Endothelial cell (in vitro differentiated cells): ENCODE measurements around the gene MAP6. TPM values are rescaled to one million over a fixed set of nuclear protein-coding genes. Genes with fewer than 3 reads are reported as not detected.

Experiments used
- DNase-seq: peaks from one replicate; pipeline ENCODE4 v3.0.0; 2021; ENCODE audit warnings: low spot score
- H3K27ac Mint-ChIP-seq: one replicate; pipeline ENCODE4 v1.8.0; 2021; ENCODE audit warnings: mixed read lengths, inconsistent platforms; ENCODE audit not compliant: unreplicated experiment
- H3K27me3 Mint-ChIP-seq: one replicate; pipeline ENCODE4 v1.8.0; 2021; ENCODE audit warnings: mild to moderate bottlenecking, moderate library complexity, mixed read lengths, inconsistent platforms; ENCODE audit not compliant: unreplicated experiment
- H3K36me3 Mint-ChIP-seq: one replicate; pipeline ENCODE4 v1.8.0; 2021; ENCODE audit warnings: mild to moderate bottlenecking, low read depth, mixed read lengths, inconsistent platforms; ENCODE audit not compliant: unreplicated experiment
- H3K4me1 Mint-ChIP-seq: one replicate; pipeline ENCODE4 v1.8.0; 2021; ENCODE audit warnings: mild to moderate bottlenecking, mixed read lengths, inconsistent platforms; ENCODE audit not compliant: unreplicated experiment
- H3K4me3 Mint-ChIP-seq: one replicate; pipeline ENCODE4 v1.8.0; 2021; ENCODE audit warnings: mild to moderate bottlenecking, mixed read lengths, inconsistent platforms; ENCODE audit not compliant: unreplicated experiment
- H3K9me3 Mint-ChIP-seq: one replicate; pipeline ENCODE4 v1.8.0; 2021; ENCODE audit warnings: mixed read lengths, inconsistent platforms; ENCODE audit not compliant: unreplicated experiment
- total RNA-seq: library from RNA; stranded (reverse); fragmentation: NEBNext Ultra II Directional; extraction: Animal tissue kit (Norgen Biotek cat#: 25700); gene quantifications from one replicate; pipeline ENCODE4 v1.2.1, GENCODE V29; 2021; ENCODE audit not compliant: unreplicated experiment
- TF ChIP-seq, protein P1 (sequence below): fragments of 200-600 bp; sonication (generic); IDR thresholded peaks from one replicate; pipeline ENCODE4 v1.5.0; 2021; ENCODE audit warnings: antibody characterized with exemption; ENCODE audit not compliant: unreplicated experiment

MAP6 gene
- total RNA-seq, 1 donor from 2014 or later: 0.26 TPM

DNA sequence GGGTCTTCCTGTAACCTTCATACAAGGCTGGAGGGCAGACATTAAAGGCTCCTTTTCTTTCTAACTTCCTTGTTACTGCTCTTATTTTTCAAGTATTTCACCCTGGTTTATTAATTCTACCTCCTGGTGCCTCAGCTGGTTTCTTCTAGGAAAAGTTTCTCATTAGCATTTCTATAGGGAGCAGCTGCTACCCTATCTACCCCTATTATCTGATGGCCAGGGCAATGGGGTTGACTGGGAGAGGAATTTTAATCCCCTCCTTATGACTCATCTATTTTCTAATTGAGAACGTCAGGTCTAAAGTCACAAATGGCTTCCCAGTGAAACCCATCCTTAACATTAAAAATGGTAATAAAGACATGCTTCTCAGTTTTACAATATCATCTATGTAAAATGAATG, 5.0 kb downstream of the MAP6 start:
- no peak for DNase-seq
- no peaks in the 10 kb centered on the region for H3K9me3 Mint-ChIP-seq
- H3K4me3 Mint-ChIP-seq: no peak overlapping the region
- no peak overlapping the region for H3K27ac Mint-ChIP-seq
- peaks cover 11% of the 10 kb centered on the region for H3K4me1 Mint-ChIP-seq
- peaks cover 17% of the 10 kb centered on the region for H3K27me3 Mint-ChIP-seq
- TF ChIP-seq, protein P1, sequence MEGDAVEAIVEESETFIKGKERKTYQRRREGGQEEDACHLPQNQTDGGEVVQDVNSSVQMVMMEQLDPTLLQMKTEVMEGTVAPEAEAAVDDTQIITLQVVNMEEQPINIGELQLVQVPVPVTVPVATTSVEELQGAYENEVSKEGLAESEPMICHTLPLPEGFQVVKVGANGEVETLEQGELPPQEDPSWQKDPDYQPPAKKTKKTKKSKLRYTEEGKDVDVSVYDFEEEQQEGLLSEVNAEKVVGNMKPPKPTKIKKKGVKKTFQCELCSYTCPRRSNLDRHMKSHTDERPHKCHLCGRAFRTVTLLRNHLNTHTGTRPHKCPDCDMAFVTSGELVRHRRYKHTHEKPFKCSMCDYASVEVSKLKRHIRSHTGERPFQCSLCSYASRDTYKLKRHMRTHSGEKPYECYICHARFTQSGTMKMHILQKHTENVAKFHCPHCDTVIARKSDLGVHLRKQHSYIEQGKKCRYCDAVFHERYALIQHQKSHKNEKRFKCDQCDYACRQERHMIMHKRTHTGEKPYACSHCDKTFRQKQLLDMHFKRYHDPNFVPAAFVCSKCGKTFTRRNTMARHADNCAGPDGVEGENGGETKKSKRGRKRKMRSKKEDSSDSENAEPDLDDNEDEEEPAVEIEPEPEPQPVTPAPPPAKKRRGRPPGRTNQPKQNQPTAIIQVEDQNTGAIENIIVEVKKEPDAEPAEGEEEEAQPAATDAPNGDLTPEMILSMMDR: no peak
- H3K36me3 Mint-ChIP-seq: peaks cover 5% of the 10 kb centered on the region

GRCh38 chr11:75659836-75660235, 9.0 kb downstream of the MAP6 start:
- H3K27ac Mint-ChIP-seq: no peak overlapping the region
- no peak for DNase-seq
- H3K36me3 Mint-ChIP-seq: no peaks in the 10 kb centered on the region
- H3K4me1 Mint-ChIP-seq: no peaks in the 10 kb centered on the region
- H3K27me3 Mint-ChIP-seq: peaks cover 5% of the 10 kb centered on the region
- TF ChIP-seq, protein P1: no peak
- H3K9me3 Mint-ChIP-seq: no peaks in the 10 kb centered on the region
- H3K4me3 Mint-ChIP-seq: no peak overlapping the region

- Mint-ChIP-seq H3K36me3 (no peaks in the 10 kb centered on the region), H3K9me3 (no peaks in the 10 kb centered on the region), H3K27ac (no peak overlapping the region), H3K4me1 (no peaks in the 10 kb centered on the region), H3K27me3 (peaks cover 2% of the 10 kb centered on the region), H3K4me3 (no peak overlapping the region)
- TF ChIP-seq, protein P1: no peak
- DNase-seq: no peak
Observed at GRCh38 chr11:75656044-75656727, 12.7 kb downstream of the MAP6 start.

DNA sequence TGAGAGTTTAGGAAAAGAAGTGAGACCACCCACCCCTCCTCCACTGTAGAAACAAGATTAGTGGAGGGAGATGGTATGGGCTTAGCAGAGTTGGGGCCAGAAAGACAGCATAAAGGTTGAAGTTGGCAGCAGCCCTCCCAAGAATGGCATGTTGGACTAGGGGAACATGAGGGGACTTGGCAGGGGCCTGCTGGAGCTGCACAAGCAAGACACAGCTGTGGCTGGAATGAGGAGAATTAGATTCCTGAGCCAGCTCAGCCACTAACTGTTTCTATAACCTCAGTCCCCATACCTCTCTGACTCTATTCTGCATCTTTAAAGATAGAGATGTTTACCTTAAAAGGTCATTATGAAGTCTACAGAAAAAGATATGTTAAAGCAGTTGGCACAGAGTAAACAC, 13.2 kb downstream of the MAP6 start:
- no peak for DNase-seq

DNA sequence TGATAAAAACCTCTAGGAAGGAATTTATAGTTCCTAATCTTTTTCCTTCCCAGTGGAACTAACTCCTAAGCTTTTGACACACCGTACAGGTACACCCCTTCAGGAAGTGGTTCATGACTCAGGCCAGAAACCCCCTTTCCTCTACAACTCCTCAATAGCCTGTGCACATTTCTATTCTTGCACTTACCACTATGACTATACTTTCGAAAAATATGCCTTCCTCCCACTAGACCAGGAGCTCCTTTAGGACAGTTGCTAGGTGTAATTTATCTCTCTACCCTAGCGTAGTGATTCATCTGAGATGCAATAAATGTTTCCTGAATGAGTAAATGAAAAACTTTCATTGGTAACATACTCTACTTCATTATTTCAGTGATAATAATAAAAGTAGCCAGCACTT, 14.5 kb downstream of the MAP6 start:
- Mint-ChIP-seq H3K9me3 (no peaks in the 10 kb centered on the region), H3K27me3 (no peaks in the 10 kb centered on the region)

More for the DNA sequence above, 13.2 kb downstream of the MAP6 start:
- Mint-ChIP-seq H3K27ac (no peak overlapping the region), H3K36me3 (no peaks in the 10 kb centered on the region), H3K9me3 (no peaks in the 10 kb centered on the region), H3K27me3 (peaks cover 2% of the 10 kb centered on the region), H3K4me3 (no peak overlapping the region), H3K4me1 (no peaks in the 10 kb centered on the region)
- TF ChIP-seq, protein P1: no peak

More for the DNA sequence above, 14.5 kb downstream of the MAP6 start:
- H3K4me1 Mint-ChIP-seq: no peaks in the 10 kb centered on the region
- TF ChIP-seq, protein P1: no peak
- no peak for DNase-seq
- H3K27ac Mint-ChIP-seq: no peak overlapping the region
- H3K4me3 Mint-ChIP-seq: no peak overlapping the region
- no peaks in the 10 kb centered on the region for H3K36me3 Mint-ChIP-seq
